WTC11 (cell line): ENCODE measurements around the gene RNF17. TPM values are rescaled to one million over a fixed set of nuclear protein-coding genes. Genes with fewer than 3 reads are reported as not detected.

Source experiments
- ATAC-seq: fragments of 200-7000 bp; cut with Tn5 transposase; 2 replicates; pipeline ENCODE4 v1.10.0; 2021; ENCODE audit warnings: mild to moderate bottlenecking, moderate library complexity
- CTCF ChIA-PET: fragments of 300-600 bp; sonication (Branson Sonifier 250); formaldehyde crosslinking; loops from one replicate; lab custom pipeline; 2021; ENCODE audit warnings: antibody characterized with exemption; lab: Charles Lee
- POLR2A ChIA-PET: fragments of 350-600 bp; sonication (Branson Sonifier 250); formaldehyde crosslinking; loops from one replicate; lab custom pipeline; 2021; ENCODE audit warnings: antibody characterized with exemption; lab: Charles Lee
- DNase-seq: peaks from one replicate; pipeline ENCODE4 v3.0.0; 2021; ENCODE audit warnings: low spot score
- H3K27ac Mint-ChIP-seq: 2 replicates; pipeline ENCODE4 v1.8.0; 2021; ENCODE audit warnings: mixed read lengths
- H3K27me3 Mint-ChIP-seq: 2 replicates; pipeline ENCODE4 v1.8.0; 2021; ENCODE audit warnings: low read depth, mild to moderate bottlenecking, moderate library complexity, mixed read lengths
- H3K36me3 Mint-ChIP-seq: 2 replicates; pipeline ENCODE4 v1.8.0; 2021; ENCODE audit warnings: mixed read lengths
- H3K4me1 Mint-ChIP-seq: 2 replicates; pipeline ENCODE4 v1.8.0; 2022; ENCODE audit warnings: mixed read lengths
- H3K4me3 Mint-ChIP-seq: 2 replicates; pipeline ENCODE4 v1.8.0; 2021; ENCODE audit warnings: mild to moderate bottlenecking, moderate library complexity, mixed read lengths
- H3K9me3 Mint-ChIP-seq: 2 replicates; pipeline ENCODE4 v1.8.0; 2021; ENCODE audit warnings: mixed read lengths
- ETV6 ChIP-seq: sonication (generic); formaldehyde crosslinking; IDR thresholded peaks from 2 replicates; pipeline ENCODE4 v1.8.1; 2022; ENCODE audit warnings: mild to moderate bottlenecking, missing genetic modification reagents
- JUN ChIP-seq: sonication (generic); formaldehyde crosslinking; IDR thresholded peaks from 2 replicates; pipeline ENCODE4 v1.8.0; 2023; ENCODE audit warnings: mild to moderate bottlenecking, missing genetic modification reagents
- KAT7 ChIP-seq: sonication (generic); formaldehyde crosslinking; IDR thresholded peaks from 2 replicates; pipeline ENCODE4 v1.8.1; 2023; ENCODE audit warnings: missing genetic modification reagents, mild to moderate bottlenecking, borderline replicate concordance
- SOX15 ChIP-seq: fragments of 250-450 bp; sonication (Bioruptor Pico); IDR thresholded peaks from 2 replicates; pipeline ENCODE4 v1.9.0; 2021; ENCODE audit warnings: mild to moderate bottlenecking
- TCF7 ChIP-seq: sonication (generic); formaldehyde crosslinking; IDR thresholded peaks from 2 replicates; pipeline ENCODE4 v1.8.0; 2022; ENCODE audit warnings: mild to moderate bottlenecking, low read depth, missing genetic modification reagents, moderate library complexity
- TEAD1 ChIP-seq: sonication (generic); formaldehyde crosslinking; IDR thresholded peaks from 2 replicates; pipeline ENCODE4 v1.8.0; 2022; ENCODE audit warnings: mild to moderate bottlenecking, missing genetic modification reagents
- ZNF138 ChIP-seq: sonication (generic); formaldehyde crosslinking; conservative IDR thresholded peaks from 2 replicates; pipeline ENCODE4 v1.8.1; 2022; ENCODE audit warnings: mild to moderate bottlenecking, moderate library complexity, missing genetic modification reagents
- ZNF263 ChIP-seq: sonication (generic); formaldehyde crosslinking; IDR thresholded peaks from 2 replicates; pipeline ENCODE4 v1.8.1; 2022; ENCODE audit warnings: low read depth, mild to moderate bottlenecking, moderate library complexity, missing genetic modification reagents
- total RNA-seq: library from RNA; stranded (reverse); gene quantifications from 3 replicates; pipeline ENCODE4 v1.2.3, GENCODE V29; 2021
- TF ChIP-seq, protein P1 (sequence below): sonication (generic); formaldehyde crosslinking; IDR thresholded peaks from 2 replicates; pipeline ENCODE4 v1.8.1; 2022; ENCODE audit warnings: missing genetic modification reagents, borderline replicate concordance
- TF ChIP-seq, protein P2 (sequence below): sonication (generic); formaldehyde crosslinking; IDR thresholded peaks from 2 replicates; pipeline ENCODE4 v1.8.0; 2022; ENCODE audit warnings: missing genetic modification reagents
- TF ChIP-seq, protein P3 (sequence below): sonication (generic); formaldehyde crosslinking; conservative IDR thresholded peaks from 2 replicates; pipeline ENCODE4 v1.8.1; 2023; ENCODE audit warnings: mild to moderate bottlenecking, low read depth, missing genetic modification reagents, moderate library complexity
- TF ChIP-seq, protein P4 (sequence below): sonication (generic); formaldehyde crosslinking; IDR thresholded peaks from 2 replicates; pipeline ENCODE4 v1.8.1; 2022; ENCODE audit warnings: low read depth, mild to moderate bottlenecking, moderate library complexity, missing genetic modification reagents, borderline replicate concordance
- TF ChIP-seq, protein P5 (sequence below): sonication (generic); formaldehyde crosslinking; IDR thresholded peaks from 2 replicates; pipeline ENCODE4 v1.8.1; 2023; ENCODE audit warnings: mild to moderate bottlenecking, missing genetic modification reagents, moderate library complexity
- TF ChIP-seq, protein P6 (sequence below): sonication (generic); formaldehyde crosslinking; IDR thresholded peaks from 2 replicates; pipeline ENCODE4 v1.8.1; 2022; ENCODE audit warnings: mild to moderate bottlenecking, missing genetic modification reagents, moderate library complexity, borderline replicate concordance

The RNF17 gene
- total RNA-seq, 1 experiment from 2014 or later: not detected

DNA sequence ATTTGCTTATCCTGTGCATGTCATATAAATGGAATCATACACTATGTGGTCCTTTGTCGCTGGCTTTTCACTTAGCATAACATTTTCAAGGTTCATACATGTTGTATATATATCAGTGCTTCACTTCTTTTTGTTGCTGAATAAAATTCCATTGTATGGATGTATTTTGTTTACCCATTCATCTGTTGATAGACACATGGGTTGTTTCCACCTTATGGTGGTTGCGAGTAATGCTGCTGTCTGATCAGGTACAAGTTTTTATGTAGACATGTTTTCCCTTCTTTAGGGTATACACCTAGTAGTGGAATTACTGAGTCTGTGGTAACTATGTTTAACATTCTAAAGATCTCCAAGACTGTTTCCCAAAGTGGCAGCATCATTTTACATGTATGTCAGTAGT, 102.5 kb downstream of the RNF17 start (continued):
- TF ChIP-seq ETV6 (CRISPR knock-in tag) (no peak), TCF7 (CRISPR knock-in tag) (no peak), JUN (CRISPR knock-in tag) (no peak)
- TF ChIP-seq, protein P1, sequence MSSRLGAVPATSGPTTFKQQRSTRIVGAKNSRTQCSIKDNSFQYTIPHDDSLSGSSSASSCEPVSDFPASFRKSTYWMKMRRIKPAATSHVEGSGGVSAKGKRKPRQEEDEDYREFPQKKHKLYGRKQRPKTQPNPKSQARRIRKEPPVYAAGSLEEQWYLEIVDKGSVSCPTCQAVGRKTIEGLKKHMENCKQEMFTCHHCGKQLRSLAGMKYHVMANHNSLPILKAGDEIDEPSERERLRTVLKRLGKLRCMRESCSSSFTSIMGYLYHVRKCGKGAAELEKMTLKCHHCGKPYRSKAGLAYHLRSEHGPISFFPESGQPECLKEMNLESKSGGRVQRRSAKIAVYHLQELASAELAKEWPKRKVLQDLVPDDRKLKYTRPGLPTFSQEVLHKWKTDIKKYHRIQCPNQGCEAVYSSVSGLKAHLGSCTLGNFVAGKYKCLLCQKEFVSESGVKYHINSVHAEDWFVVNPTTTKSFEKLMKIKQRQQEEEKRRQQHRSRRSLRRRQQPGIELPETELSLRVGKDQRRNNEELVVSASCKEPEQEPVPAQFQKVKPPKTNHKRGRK (CRISPR knock-in tag): no peak
- TF ChIP-seq, protein P2, sequence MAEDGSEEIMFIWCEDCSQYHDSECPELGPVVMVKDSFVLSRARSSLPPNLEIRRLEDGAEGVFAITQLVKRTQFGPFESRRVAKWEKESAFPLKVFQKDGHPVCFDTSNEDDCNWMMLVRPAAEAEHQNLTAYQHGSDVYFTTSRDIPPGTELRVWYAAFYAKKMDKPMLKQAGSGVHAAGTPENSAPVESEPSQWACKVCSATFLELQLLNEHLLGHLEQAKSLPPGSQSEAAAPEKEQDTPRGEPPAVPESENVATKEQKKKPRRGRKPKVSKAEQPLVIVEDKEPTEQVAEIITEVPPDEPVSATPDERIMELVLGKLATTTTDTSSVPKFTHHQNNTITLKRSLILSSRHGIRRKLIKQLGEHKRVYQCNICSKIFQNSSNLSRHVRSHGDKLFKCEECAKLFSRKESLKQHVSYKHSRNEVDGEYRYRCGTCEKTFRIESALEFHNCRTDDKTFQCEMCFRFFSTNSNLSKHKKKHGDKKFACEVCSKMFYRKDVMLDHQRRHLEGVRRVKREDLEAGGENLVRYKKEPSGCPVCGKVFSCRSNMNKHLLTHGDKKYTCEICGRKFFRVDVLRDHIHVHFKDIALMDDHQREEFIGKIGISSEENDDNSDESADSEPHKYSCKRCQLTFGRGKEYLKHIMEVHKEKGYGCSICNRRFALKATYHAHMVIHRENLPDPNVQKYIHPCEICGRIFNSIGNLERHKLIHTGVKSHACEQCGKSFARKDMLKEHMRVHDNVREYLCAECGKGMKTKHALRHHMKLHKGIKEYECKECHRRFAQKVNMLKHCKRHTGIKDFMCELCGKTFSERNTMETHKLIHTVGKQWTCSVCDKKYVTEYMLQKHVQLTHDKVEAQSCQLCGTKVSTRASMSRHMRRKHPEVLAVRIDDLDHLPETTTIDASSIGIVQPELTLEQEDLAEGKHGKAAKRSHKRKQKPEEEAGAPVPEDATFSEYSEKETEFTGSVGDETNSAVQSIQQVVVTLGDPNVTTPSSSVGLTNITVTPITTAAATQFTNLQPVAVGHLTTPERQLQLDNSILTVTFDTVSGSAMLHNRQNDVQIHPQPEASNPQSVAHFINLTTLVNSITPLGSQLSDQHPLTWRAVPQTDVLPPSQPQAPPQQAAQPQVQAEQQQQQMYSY (CRISPR knock-in tag): no peak
- TF ChIP-seq, protein P3, sequence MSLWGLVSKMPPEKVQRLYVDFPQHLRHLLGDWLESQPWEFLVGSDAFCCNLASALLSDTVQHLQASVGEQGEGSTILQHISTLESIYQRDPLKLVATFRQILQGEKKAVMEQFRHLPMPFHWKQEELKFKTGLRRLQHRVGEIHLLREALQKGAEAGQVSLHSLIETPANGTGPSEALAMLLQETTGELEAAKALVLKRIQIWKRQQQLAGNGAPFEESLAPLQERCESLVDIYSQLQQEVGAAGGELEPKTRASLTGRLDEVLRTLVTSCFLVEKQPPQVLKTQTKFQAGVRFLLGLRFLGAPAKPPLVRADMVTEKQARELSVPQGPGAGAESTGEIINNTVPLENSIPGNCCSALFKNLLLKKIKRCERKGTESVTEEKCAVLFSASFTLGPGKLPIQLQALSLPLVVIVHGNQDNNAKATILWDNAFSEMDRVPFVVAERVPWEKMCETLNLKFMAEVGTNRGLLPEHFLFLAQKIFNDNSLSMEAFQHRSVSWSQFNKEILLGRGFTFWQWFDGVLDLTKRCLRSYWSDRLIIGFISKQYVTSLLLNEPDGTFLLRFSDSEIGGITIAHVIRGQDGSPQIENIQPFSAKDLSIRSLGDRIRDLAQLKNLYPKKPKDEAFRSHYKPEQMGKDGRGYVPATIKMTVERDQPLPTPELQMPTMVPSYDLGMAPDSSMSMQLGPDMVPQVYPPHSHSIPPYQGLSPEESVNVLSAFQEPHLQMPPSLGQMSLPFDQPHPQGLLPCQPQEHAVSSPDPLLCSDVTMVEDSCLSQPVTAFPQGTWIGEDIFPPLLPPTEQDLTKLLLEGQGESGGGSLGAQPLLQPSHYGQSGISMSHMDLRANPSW: no peak
- TF ChIP-seq, protein P4, sequence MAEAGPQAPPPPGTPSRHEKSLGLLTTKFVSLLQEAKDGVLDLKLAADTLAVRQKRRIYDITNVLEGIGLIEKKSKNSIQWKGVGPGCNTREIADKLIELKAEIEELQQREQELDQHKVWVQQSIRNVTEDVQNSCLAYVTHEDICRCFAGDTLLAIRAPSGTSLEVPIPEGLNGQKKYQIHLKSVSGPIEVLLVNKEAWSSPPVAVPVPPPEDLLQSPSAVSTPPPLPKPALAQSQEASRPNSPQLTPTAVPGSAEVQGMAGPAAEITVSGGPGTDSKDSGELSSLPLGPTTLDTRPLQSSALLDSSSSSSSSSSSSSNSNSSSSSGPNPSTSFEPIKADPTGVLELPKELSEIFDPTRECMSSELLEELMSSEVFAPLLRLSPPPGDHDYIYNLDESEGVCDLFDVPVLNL: no peak
- TF ChIP-seq, protein P5, sequence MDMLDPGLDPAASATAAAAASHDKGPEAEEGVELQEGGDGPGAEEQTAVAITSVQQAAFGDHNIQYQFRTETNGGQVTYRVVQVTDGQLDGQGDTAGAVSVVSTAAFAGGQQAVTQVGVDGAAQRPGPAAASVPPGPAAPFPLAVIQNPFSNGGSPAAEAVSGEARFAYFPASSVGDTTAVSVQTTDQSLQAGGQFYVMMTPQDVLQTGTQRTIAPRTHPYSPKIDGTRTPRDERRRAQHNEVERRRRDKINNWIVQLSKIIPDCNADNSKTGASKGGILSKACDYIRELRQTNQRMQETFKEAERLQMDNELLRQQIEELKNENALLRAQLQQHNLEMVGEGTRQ (CRISPR knock-in tag): no peak
- TF ChIP-seq, all 79 proteins: peak for 0

DNA sequence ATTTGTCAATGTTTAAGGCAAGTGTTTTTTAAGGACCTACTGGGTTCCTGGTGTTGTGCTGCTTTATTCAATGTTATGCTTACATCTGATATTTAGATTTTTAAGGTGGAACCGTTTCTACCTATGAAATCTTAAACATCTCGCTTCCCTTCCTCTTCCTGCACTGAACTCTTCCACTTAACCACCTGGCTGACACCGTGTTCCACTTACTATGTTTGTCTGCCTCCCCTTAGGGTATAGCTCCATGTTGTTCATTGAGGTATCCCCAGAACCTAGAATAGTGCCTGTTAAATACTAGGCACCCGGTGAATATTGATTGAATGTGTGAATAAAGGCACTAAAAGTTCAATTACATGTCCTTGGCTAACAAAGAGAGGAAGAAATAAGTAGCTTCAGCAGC, 104.9 kb downstream of the RNF17 start:
- H3K36me3 Mint-ChIP-seq: no peaks in the 10 kb centered on the region
- no peaks in the 10 kb centered on the region for H3K9me3 Mint-ChIP-seq
- no peaks in the 10 kb centered on the region for H3K27me3 Mint-ChIP-seq
- H3K27ac Mint-ChIP-seq: peak overlapping the region; percentile 33; the same call in 1 of the 2 replicates
- H3K4me3 Mint-ChIP-seq: no peak overlapping the region
- ATAC-seq (no peak), DNase-seq (no peak)
- no peaks in the 10 kb centered on the region for H3K4me1 Mint-ChIP-seq
- CTCF ChIA-PET: interaction anchor here (1.2 to 1.6 kb wide), 3 partner anchors 126 to 150 kb away, joined by 3 to 4 read pairs (median 3); no protein-coding TSS in a partner anchor
- TF ChIP-seq SOX15 (CRISPR knock-in tag) (no peak), TEAD1 (CRISPR knock-in tag) (no peak), KAT7 (CRISPR knock-in tag) (no peak), ZNF138 (no peak), ZNF263 (CRISPR knock-in tag) (no peak)
- TF ChIP-seq, protein P6, sequence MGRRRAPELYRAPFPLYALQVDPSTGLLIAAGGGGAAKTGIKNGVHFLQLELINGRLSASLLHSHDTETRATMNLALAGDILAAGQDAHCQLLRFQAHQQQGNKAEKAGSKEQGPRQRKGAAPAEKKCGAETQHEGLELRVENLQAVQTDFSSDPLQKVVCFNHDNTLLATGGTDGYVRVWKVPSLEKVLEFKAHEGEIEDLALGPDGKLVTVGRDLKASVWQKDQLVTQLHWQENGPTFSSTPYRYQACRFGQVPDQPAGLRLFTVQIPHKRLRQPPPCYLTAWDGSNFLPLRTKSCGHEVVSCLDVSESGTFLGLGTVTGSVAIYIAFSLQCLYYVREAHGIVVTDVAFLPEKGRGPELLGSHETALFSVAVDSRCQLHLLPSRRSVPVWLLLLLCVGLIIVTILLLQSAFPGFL (CRISPR knock-in tag): no peak
- POLR2A ChIA-PET: no interaction called here
